ENCODE measurements around the gene TTLL10.

DNA sequence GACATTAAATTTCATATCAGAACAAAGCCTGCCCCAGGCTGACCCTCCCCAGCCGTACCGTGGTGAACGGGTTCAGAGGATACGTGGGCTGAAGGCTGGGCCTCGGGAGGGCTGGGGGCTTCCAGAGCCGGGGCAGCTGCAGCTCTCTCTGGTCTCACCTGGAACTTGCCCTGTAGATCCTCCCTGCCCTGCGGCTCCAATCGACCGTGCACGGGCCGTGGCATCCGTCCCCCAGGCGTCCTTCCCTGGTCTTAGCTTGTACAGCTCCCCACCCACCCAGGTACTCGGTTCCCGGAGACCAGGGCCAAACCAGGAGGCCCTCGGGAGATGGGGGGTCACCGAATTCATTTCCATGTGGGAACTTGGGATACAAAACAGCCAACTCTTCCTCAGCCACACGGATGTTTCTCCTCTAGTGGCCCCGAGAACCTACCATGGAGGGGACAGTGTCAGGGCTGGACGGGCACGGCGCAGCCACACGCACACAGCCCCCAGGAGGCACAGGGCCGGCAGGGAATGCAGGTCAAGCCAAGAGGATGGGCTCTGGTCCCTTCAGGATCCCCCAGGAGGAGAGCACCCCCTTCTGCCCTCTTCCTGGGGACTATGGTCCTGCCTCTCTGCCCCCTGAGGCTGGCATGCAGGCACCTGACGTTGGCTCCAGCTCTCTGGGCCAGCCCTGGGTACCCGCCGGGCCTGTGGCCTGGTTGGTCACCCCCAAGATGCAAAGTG lies 61.5 kb downstream of the TTLL10 start:
- TF ChIP-seq, protein P1, sequence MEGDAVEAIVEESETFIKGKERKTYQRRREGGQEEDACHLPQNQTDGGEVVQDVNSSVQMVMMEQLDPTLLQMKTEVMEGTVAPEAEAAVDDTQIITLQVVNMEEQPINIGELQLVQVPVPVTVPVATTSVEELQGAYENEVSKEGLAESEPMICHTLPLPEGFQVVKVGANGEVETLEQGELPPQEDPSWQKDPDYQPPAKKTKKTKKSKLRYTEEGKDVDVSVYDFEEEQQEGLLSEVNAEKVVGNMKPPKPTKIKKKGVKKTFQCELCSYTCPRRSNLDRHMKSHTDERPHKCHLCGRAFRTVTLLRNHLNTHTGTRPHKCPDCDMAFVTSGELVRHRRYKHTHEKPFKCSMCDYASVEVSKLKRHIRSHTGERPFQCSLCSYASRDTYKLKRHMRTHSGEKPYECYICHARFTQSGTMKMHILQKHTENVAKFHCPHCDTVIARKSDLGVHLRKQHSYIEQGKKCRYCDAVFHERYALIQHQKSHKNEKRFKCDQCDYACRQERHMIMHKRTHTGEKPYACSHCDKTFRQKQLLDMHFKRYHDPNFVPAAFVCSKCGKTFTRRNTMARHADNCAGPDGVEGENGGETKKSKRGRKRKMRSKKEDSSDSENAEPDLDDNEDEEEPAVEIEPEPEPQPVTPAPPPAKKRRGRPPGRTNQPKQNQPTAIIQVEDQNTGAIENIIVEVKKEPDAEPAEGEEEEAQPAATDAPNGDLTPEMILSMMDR (conservative IDR thresholded peaks at IDR 0.05; ENCODE audit: low read depth in 2 of 2): no peak
- TF ChIP-seq EZH2 (IDR thresholded peaks at IDR 0.05; ENCODE audit: low read depth, unreplicated experiment): no peak
- TF ChIP-seq POLR2AphosphoS5 (IDR thresholded peaks at IDR 0.05; ENCODE audit: low read depth): no peak
- TF ChIP-seq, protein P2, sequence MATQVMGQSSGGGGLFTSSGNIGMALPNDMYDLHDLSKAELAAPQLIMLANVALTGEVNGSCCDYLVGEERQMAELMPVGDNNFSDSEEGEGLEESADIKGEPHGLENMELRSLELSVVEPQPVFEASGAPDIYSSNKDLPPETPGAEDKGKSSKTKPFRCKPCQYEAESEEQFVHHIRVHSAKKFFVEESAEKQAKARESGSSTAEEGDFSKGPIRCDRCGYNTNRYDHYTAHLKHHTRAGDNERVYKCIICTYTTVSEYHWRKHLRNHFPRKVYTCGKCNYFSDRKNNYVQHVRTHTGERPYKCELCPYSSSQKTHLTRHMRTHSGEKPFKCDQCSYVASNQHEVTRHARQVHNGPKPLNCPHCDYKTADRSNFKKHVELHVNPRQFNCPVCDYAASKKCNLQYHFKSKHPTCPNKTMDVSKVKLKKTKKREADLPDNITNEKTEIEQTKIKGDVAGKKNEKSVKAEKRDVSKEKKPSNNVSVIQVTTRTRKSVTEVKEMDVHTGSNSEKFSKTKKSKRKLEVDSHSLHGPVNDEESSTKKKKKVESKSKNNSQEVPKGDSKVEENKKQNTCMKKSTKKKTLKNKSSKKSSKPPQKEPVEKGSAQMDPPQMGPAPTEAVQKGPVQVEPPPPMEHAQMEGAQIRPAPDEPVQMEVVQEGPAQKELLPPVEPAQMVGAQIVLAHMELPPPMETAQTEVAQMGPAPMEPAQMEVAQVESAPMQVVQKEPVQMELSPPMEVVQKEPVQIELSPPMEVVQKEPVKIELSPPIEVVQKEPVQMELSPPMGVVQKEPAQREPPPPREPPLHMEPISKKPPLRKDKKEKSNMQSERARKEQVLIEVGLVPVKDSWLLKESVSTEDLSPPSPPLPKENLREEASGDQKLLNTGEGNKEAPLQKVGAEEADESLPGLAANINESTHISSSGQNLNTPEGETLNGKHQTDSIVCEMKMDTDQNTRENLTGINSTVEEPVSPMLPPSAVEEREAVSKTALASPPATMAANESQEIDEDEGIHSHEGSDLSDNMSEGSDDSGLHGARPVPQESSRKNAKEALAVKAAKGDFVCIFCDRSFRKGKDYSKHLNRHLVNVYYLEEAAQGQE (IDR thresholded peaks at IDR 0.05; ENCODE audit: unreplicated experiment): no peak
- no peak for TF ChIP-seq EZH2phosphoT487 (IDR thresholded peaks at IDR 0.05; ENCODE audit: unreplicated experiment)
- TF ChIP-seq ZNF114 (CRISPR knock-in tag; IDR thresholded peaks at IDR 0.05): no peak
- TF ChIP-seq JUNB (IDR thresholded peaks at IDR 0.05; ENCODE audit: unreplicated experiment): no peak

Data from GM23338 (cell line).